ENCODE data around the gene TNFRSF11A.

DNA sequence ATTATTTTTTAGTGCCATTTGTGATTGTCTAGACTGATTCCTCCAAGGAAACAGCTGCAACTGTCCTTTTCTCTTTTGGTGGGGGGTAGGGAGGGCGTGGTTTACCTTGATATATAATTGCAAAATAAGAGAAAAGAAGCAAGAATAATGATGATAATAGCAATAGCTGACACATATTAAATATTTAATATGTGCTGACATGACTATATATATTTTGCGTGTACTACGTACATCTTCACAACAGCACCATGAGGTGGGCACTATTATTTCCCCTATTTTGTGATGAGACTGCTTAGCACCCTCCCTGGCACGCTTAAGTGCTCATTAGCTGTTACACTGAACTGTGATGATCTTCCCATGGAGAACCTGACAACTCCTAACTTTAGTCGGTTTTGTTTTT is 39.4 kb downstream of the TNFRSF11A start:
- TF ChIP-seq, protein P1, sequence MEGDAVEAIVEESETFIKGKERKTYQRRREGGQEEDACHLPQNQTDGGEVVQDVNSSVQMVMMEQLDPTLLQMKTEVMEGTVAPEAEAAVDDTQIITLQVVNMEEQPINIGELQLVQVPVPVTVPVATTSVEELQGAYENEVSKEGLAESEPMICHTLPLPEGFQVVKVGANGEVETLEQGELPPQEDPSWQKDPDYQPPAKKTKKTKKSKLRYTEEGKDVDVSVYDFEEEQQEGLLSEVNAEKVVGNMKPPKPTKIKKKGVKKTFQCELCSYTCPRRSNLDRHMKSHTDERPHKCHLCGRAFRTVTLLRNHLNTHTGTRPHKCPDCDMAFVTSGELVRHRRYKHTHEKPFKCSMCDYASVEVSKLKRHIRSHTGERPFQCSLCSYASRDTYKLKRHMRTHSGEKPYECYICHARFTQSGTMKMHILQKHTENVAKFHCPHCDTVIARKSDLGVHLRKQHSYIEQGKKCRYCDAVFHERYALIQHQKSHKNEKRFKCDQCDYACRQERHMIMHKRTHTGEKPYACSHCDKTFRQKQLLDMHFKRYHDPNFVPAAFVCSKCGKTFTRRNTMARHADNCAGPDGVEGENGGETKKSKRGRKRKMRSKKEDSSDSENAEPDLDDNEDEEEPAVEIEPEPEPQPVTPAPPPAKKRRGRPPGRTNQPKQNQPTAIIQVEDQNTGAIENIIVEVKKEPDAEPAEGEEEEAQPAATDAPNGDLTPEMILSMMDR (IDR thresholded peaks at IDR 0.05; ENCODE audit: poor library complexity, severe bottlenecking): no peak
- no peak for TF ChIP-seq TAF1 (IDR thresholded peaks at IDR 0.05; ENCODE audit: low read depth)
- no peak for TF ChIP-seq RAD21 (conservative IDR thresholded peaks at IDR 0.05)
- no peak for TF ChIP-seq POLR2AphosphoS5 (IDR thresholded peaks at IDR 0.05)
- TF ChIP-seq EZH2 (IDR thresholded peaks at IDR 0.05; ENCODE audit: borderline replicate concordance, insufficient read depth, low read length, poor library complexity, severe bottlenecking): no peak
- TF ChIP-seq, protein P2, sequence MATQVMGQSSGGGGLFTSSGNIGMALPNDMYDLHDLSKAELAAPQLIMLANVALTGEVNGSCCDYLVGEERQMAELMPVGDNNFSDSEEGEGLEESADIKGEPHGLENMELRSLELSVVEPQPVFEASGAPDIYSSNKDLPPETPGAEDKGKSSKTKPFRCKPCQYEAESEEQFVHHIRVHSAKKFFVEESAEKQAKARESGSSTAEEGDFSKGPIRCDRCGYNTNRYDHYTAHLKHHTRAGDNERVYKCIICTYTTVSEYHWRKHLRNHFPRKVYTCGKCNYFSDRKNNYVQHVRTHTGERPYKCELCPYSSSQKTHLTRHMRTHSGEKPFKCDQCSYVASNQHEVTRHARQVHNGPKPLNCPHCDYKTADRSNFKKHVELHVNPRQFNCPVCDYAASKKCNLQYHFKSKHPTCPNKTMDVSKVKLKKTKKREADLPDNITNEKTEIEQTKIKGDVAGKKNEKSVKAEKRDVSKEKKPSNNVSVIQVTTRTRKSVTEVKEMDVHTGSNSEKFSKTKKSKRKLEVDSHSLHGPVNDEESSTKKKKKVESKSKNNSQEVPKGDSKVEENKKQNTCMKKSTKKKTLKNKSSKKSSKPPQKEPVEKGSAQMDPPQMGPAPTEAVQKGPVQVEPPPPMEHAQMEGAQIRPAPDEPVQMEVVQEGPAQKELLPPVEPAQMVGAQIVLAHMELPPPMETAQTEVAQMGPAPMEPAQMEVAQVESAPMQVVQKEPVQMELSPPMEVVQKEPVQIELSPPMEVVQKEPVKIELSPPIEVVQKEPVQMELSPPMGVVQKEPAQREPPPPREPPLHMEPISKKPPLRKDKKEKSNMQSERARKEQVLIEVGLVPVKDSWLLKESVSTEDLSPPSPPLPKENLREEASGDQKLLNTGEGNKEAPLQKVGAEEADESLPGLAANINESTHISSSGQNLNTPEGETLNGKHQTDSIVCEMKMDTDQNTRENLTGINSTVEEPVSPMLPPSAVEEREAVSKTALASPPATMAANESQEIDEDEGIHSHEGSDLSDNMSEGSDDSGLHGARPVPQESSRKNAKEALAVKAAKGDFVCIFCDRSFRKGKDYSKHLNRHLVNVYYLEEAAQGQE (IDR thresholded peaks at IDR 0.05; ENCODE audit: borderline replicate concordance): no peak

Measured in neural cell (in vitro differentiated cells).